HepG2 (cell line): ENCODE results near the gene CAPRIN2. TPM values are rescaled to one million over a fixed set of nuclear protein-coding genes. Genes with fewer than 3 reads are reported as not detected.
A peak's percentile ranks its signal among the peaks of the same experiment; 100 is the strongest.

Experiments used
- ARID5B ChIP-seq: IDR thresholded peaks from 2 replicates; pipeline ENCODE4 v1.4.0; 2020; ENCODE audit warnings: mild to moderate bottlenecking, missing genetic modification reagents
- DDIT3 ChIP-seq: sonication (generic); formaldehyde crosslinking; IDR thresholded peaks from 2 replicates; pipeline ENCODE4 v1.4.0; 2020; ENCODE audit warnings: mild to moderate bottlenecking, missing genetic modification reagents
- GATAD2A ChIP-seq: IDR thresholded peaks from 2 replicates; pipeline ENCODE4 v1.6.1; 2016
- HMGXB3 ChIP-seq: sonication (generic); formaldehyde crosslinking; IDR thresholded peaks from 2 replicates; pipeline ENCODE4 v1.4.0; 2020; ENCODE audit warnings: missing genetic modification reagents, borderline replicate concordance
- IRX3 ChIP-seq: sonication (generic); formaldehyde crosslinking; IDR thresholded peaks from 2 replicates; pipeline ENCODE4 v1.8.1; 2023; ENCODE audit warnings: mild to moderate bottlenecking, low read depth, missing genetic modification reagents, borderline replicate concordance
- NCOA2 ChIP-seq: sonication (generic); formaldehyde crosslinking; IDR thresholded peaks from 2 replicates; pipeline ENCODE4 v1.8.0; 2022; ENCODE audit warnings: inconsistent platforms
- NFKBIZ ChIP-seq: IDR thresholded peaks from 2 replicates; pipeline ENCODE4 v1.6.1; 2018; ENCODE audit warnings: missing genetic modification reagents, missing compliant biosample characterization
- NR2F6 ChIP-seq, 2 experiments: IDR thresholded peaks; 2 replicates each; pipeline ENCODE4 v1.6.1; 2016; ENCODE audit warnings: antibody characterized with exemption in 1 of 2, mild to moderate bottlenecking in 1 of 2
- PAXIP1 ChIP-seq: sonication (generic); formaldehyde crosslinking; conservative IDR thresholded peaks from 2 replicates; pipeline ENCODE4 v1.4.0; 2020; ENCODE audit warnings: mild to moderate bottlenecking, missing genetic modification reagents, moderate library complexity
- POGZ ChIP-seq: sonication (generic); formaldehyde crosslinking; IDR thresholded peaks from 2 replicates; pipeline ENCODE4 v1.4.0; 2020; ENCODE audit warnings: mild to moderate bottlenecking, missing genetic modification reagents
- ZNF317 ChIP-seq: sonication (generic); formaldehyde crosslinking; IDR thresholded peaks from 2 replicates; pipeline ENCODE4 v1.5.0; 2020; ENCODE audit warnings: mild to moderate bottlenecking, missing genetic modification reagents
- ZNF614 ChIP-seq: IDR thresholded peaks from 2 replicates; pipeline ENCODE4 v1.6.1; 2018; ENCODE audit warnings: missing biosample characterization, missing genetic modification reagents, inconsistent platforms, borderline replicate concordance
- ZNF782 ChIP-seq: sonication (generic); formaldehyde crosslinking; IDR thresholded peaks from 2 replicates; pipeline ENCODE4 v1.4.0; 2020; ENCODE audit warnings: missing genetic modification reagents, mild to moderate bottlenecking, borderline replicate concordance
- ZNF83 ChIP-seq: sonication (generic); formaldehyde crosslinking; IDR thresholded peaks from 2 replicates; pipeline ENCODE4 v1.4.0; 2020; ENCODE audit warnings: missing genetic modification reagents, mild to moderate bottlenecking, borderline replicate concordance
- ZNF879 ChIP-seq: sonication (generic); formaldehyde crosslinking; IDR thresholded peaks from 2 replicates; pipeline ENCODE4 v1.8.1; 2023; ENCODE audit warnings: missing genetic modification reagents
- ZSCAN5A ChIP-seq: sonication (generic); formaldehyde crosslinking; IDR thresholded peaks from 2 replicates; pipeline ENCODE4 v1.8.0; 2022; ENCODE audit warnings: mild to moderate bottlenecking, missing genetic modification reagents, borderline replicate concordance
- polyA plus RNA-seq, 8 experiments: library from polyadenylated mRNA; depleted of rRNA in 3 of 8; stranded (reverse) in 7 of 8; unstranded in 1 of 8; fragments of >200 nt; fragmentation: Illumina TruSeq in 4 of 8; extraction: Trizol in 4 of 8; gene quantifications; 2 replicates each; pipeline versions ENCODE4 v1.2.1 to v1.2.3, GENCODE V29; 2011 to 2016; ENCODE audit warnings: low read depth in 4 of 8, missing spikeins in 1 of 8, mixed read lengths in 1 of 8; ENCODE audit not compliant: insufficient read depth in 1 of 8
- total RNA-seq, 5 experiments: library from RNA; depleted of rRNA; stranded (reverse); fragments of >200 nt; fragmentation: Illumina TruSeq; extraction: Trizol; gene quantifications; 2 replicates each; pipeline ENCODE4 v1.2.3, GENCODE V29; 2016; ENCODE audit warnings: low read depth in 1 of 5

Gene CAPRIN2
- total and polyA plus RNA-seq, 2 of the 13 experiments (the other 11 are each of a cell fraction or from before 2014, with no cell fraction given): 21.7 to 30.6 TPM

DNA sequence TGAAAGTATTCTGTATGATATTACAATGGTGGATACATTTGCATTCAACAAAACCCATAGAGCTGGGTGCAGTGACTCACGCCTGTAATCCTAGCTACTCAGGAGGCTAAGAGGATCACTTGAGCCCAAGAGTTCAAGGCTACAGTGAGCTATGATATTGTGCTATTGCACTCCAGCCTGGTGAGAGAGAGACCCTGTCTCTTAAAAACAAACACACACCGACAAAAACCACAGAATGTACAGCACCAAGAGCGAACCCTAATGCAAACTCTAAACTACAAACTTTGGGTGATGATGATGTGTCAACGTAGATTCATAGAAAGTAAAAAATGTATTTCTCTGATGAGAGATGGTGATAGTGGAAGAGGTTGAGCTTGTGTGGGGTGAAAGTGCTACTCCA, 8.6 kb downstream of the CAPRIN2 start (continued):
- TF ChIP-seq PAXIP1 (CRISPR knock-in tag) (peak; percentile 76), HMGXB3 (CRISPR knock-in tag) (peak; percentile 36; the same call in 1 of the 2 replicates), DDIT3 (CRISPR knock-in tag) (no peak), ZNF83 (CRISPR knock-in tag) (no peak), NFKBIZ (CRISPR knock-in tag) (0 out of 2 replicates have a peak, but pooled peaks have one; percentile 48), IRX3 (CRISPR knock-in tag) (no peak), GATAD2A (peak; percentile 83), ZSCAN5A (CRISPR knock-in tag) (0 out of 2 replicates have a peak, but pooled peaks have one; percentile 73), NCOA2 (CRISPR knock-in tag) (peak; percentile 47), ZNF879 (CRISPR knock-in tag) (no peak), ZNF317 (no peak), ZNF782 (CRISPR knock-in tag) (no peak), POGZ (CRISPR knock-in tag) (peak; percentile 82), NR2F6 (IDR thresholded peaks at IDR 0.05) (peak; percentile 24; the same call in 1 of the 2 replicates), NR2F6 (CRISPR knock-in tag; IDR thresholded peaks at IDR 0.05) (peak; percentile 67; the same call in 1 of the 2 replicates), ARID5B (peak; percentile 94), ZNF614 (CRISPR knock-in tag) (peak; percentile 77; the same call in 1 of the 2 replicates)
